HEK293 (cell line): ENCODE measurements around the gene PP2D1.

Experiments
- CTCF ChIP-seq: fragments of 450-650 bp; formaldehyde crosslinking; IDR thresholded peaks from 2 replicates; pipeline ENCODE4 v1.5.1; 2016; ENCODE audit warnings: missing biosample characterization, missing genetic modification characterization
- GLI4 ChIP-seq: fragments of 450-650 bp; formaldehyde crosslinking; IDR thresholded peaks from 2 replicates; pipeline ENCODE4 v1.5.1; 2016; ENCODE audit warnings: missing biosample characterization, missing genetic modification characterization
- TCF7L2 ChIP-seq: IDR thresholded peaks from 2 replicates; pipeline ENCODE4 v1.6.1; 2011; ENCODE audit warnings: low read depth, mild to moderate bottlenecking, inconsistent platforms, low read length, moderate library complexity, borderline replicate concordance
- ZBTB21 ChIP-seq: fragments of 450-650 bp; formaldehyde crosslinking; IDR thresholded peaks from 2 replicates; pipeline ENCODE4 v1.5.1; 2017; ENCODE audit warnings: missing biosample characterization, missing genetic modification characterization
- ZNF138 ChIP-seq: fragments of 450-650 bp; formaldehyde crosslinking; IDR thresholded peaks from 2 replicates; pipeline ENCODE4 v1.5.1; 2016; ENCODE audit warnings: missing biosample characterization, missing genetic modification characterization, borderline replicate concordance
- ZNF146 ChIP-seq: fragments of 450-650 bp; formaldehyde crosslinking; IDR thresholded peaks from 2 replicates; pipeline ENCODE4 v1.5.1; 2016; ENCODE audit warnings: missing biosample characterization, missing genetic modification characterization
- ZNF274 ChIP-seq, 2 experiments: fragments of 200-500 bp in 1 of 2; fragments of 450-650 bp in 1 of 2; sonication (Bioruptor generic) in 1 of 2; formaldehyde crosslinking in 1 of 2; IDR thresholded peaks; 2 replicates each; pipeline versions ENCODE4 v1.5.1 to v1.6.1; 2014 to 2016; ENCODE audit warnings: borderline replicate concordance in 1 of 2, inconsistent platforms in 1 of 2, low read length in 1 of 2, missing biosample characterization in 1 of 2, missing genetic modification characterization in 1 of 2
- ZNF354C ChIP-seq: fragments of 450-650 bp; formaldehyde crosslinking; IDR thresholded peaks from 2 replicates; pipeline ENCODE4 v1.5.1; 2016; ENCODE audit warnings: missing biosample characterization, missing genetic modification characterization, low read depth, borderline replicate concordance
- ZNF398 ChIP-seq: fragments of 450-650 bp; formaldehyde crosslinking; IDR thresholded peaks from 2 replicates; pipeline ENCODE4 v1.5.1; 2017; ENCODE audit warnings: missing biosample characterization, missing genetic modification characterization
- ZNF530 ChIP-seq: fragments of 450-650 bp; formaldehyde crosslinking; IDR thresholded peaks from 2 replicates; pipeline ENCODE4 v1.5.1; 2016; ENCODE audit warnings: low read depth, missing biosample characterization, missing genetic modification characterization
- ZNF621 ChIP-seq: fragments of 450-650 bp; formaldehyde crosslinking; IDR thresholded peaks from 2 replicates; pipeline ENCODE4 v1.5.1; 2017; ENCODE audit warnings: missing biosample characterization, missing genetic modification characterization
- ZNF626 ChIP-seq: fragments of 450-650 bp; sonication (Bioruptor Pico); formaldehyde crosslinking; IDR thresholded peaks from 2 replicates; pipeline ENCODE4 v1.5.1; 2018; ENCODE audit warnings: missing biosample characterization, missing genetic modification characterization, inconsistent platforms

GRCh38 chr3:20007960-20008359 lies 4.1 kb downstream of the PP2D1 start:
- TF ChIP-seq ZNF138: no peak
- no peak for TF ChIP-seq TCF7L2
- no peak for TF ChIP-seq ZBTB21 (tag by site-specific recombination)
- no peak for TF ChIP-seq ZNF398 (tag by site-specific recombination)
- TF ChIP-seq ZNF621 (tag by site-specific recombination): no peak
- TF ChIP-seq ZNF354C: no peak
- no peak for TF ChIP-seq CTCF
- no peak for TF ChIP-seq ZNF146
- TF ChIP-seq GLI4 (tag by site-specific recombination): no peak
- TF ChIP-seq ZNF530: no peak
- TF ChIP-seq ZNF626 (tag by site-specific recombination): no peak
- TF ChIP-seq ZNF274 (IDR thresholded peaks at IDR 0.05; ENCODE audit: low read length): no peak
- TF ChIP-seq ZNF274 (tag by site-specific recombination; IDR thresholded peaks at IDR 0.05; ENCODE audit: borderline replicate concordance): no peak
